H9 (cell line): ENCODE results near the gene SCFD1. TPM values are rescaled to one million over a fixed set of nuclear protein-coding genes. Genes with fewer than 3 reads are reported as not detected.

Experiments used
- DNase-seq: peaks from one replicate; pipeline ENCODE4 v3.0.0-alpha.2; 2017
- H2AFZ ChIP-seq: one replicate; pipeline ENCODE4 v1.6.1; 2013; ENCODE audit warnings: mild to moderate bottlenecking, low read length, control low read depth, moderate library complexity
- H2AK5ac ChIP-seq: 2 replicates; pipeline ENCODE4 v1.6.1; 2013; ENCODE audit warnings: low read length, control low read depth, mixed read lengths; ENCODE audit not compliant: insufficient read length
- H2BK120ac ChIP-seq: one replicate; pipeline ENCODE4 v1.6.1; 2013; ENCODE audit warnings: low read depth, mild to moderate bottlenecking, low read length, control low read depth, inconsistent platforms; ENCODE audit not compliant: poor library complexity, severe bottlenecking
- H2BK12ac ChIP-seq: 2 replicates; pipeline ENCODE4 v1.6.1; 2013; ENCODE audit warnings: low read length, control low read depth, mixed read lengths, low read depth; ENCODE audit not compliant: insufficient read length
- H2BK15ac ChIP-seq: 2 replicates; pipeline ENCODE4 v1.6.1; 2013; ENCODE audit warnings: low read depth, low read length, control low read depth
- H2BK20ac ChIP-seq: one replicate; pipeline ENCODE4 v1.6.1; 2013; ENCODE audit warnings: low read depth, mild to moderate bottlenecking, low read length, control low read depth, inconsistent platforms; ENCODE audit not compliant: poor library complexity, severe bottlenecking
- H2BK5ac ChIP-seq: 2 replicates; pipeline ENCODE4 v1.6.1; 2013; ENCODE audit warnings: low read length, control low read depth, mixed read lengths; ENCODE audit not compliant: insufficient read length
- H3K14ac ChIP-seq: 2 replicates; pipeline ENCODE4 v1.6.1; 2013; ENCODE audit warnings: low read length, control low read depth; ENCODE audit not compliant: insufficient read depth
- H3K18ac ChIP-seq: 2 replicates; pipeline ENCODE4 v1.6.1; 2013; ENCODE audit warnings: low read depth, mild to moderate bottlenecking, mixed read lengths, low read length, control low read depth; ENCODE audit not compliant: insufficient read length
- H3K23ac ChIP-seq: 2 replicates; pipeline ENCODE4 v1.6.1; 2013; ENCODE audit warnings: low read length, control low read depth, mixed read lengths, low read depth; ENCODE audit not compliant: insufficient read length
- H3K23me2 ChIP-seq: 2 replicates; pipeline ENCODE4 v1.6.1; 2013; ENCODE audit warnings: low read depth, mild to moderate bottlenecking, mixed read lengths, low read length, control low read depth; ENCODE audit not compliant: insufficient read length, poor library complexity, severe bottlenecking
- H3K27ac ChIP-seq: 2 replicates; pipeline ENCODE4 v1.5.1; 2013; ENCODE audit warnings: low read length, control low read depth, mixed read lengths, low read depth; ENCODE audit not compliant: insufficient read length
- H3K27me3 ChIP-seq: 2 replicates; pipeline ENCODE4 v1.6.1; 2013; ENCODE audit warnings: low read length, control low read depth, inconsistent platforms; ENCODE audit not compliant: insufficient read depth
- H3K4ac ChIP-seq: 2 replicates; pipeline ENCODE4 v1.6.1; 2013; ENCODE audit warnings: low read depth, mild to moderate bottlenecking, control low read depth, inconsistent platforms, low read length, moderate library complexity
- H3K4me1 ChIP-seq: 2 replicates; pipeline ENCODE4 v1.6.1; 2013; ENCODE audit warnings: low read length, control low read depth, inconsistent platforms; ENCODE audit not compliant: insufficient read depth
- H3K4me2 ChIP-seq: 2 replicates; pipeline ENCODE4 v1.6.1; 2013; ENCODE audit warnings: low read length, control low read depth, mixed read lengths; ENCODE audit not compliant: insufficient read length, insufficient read depth
- H3K56ac ChIP-seq: 2 replicates; pipeline ENCODE4 v1.6.1; 2013; ENCODE audit warnings: low read depth, mild to moderate bottlenecking, mixed read lengths, low read length, control low read depth; ENCODE audit not compliant: insufficient read length
- H3K79me1 ChIP-seq: 2 replicates; pipeline ENCODE4 v1.6.1; 2013; ENCODE audit warnings: low read depth, mild to moderate bottlenecking, moderate library complexity, low read length, control low read depth, inconsistent platforms; ENCODE audit not compliant: insufficient read depth, poor library complexity, severe bottlenecking
- H3K79me2 ChIP-seq: 2 replicates; pipeline ENCODE4 v1.6.1; 2013; ENCODE audit warnings: low read length, control low read depth, inconsistent platforms; ENCODE audit not compliant: insufficient read depth
- H3K9ac ChIP-seq: 2 replicates; pipeline ENCODE4 v1.6.1; 2013; ENCODE audit warnings: low read length, control low read depth, mixed read lengths; ENCODE audit not compliant: insufficient read length; ENCODE audit errors: extremely low read depth
- H3K9me3 ChIP-seq: one replicate; pipeline ENCODE4 v1.6.1; 2013; ENCODE audit warnings: low read depth, low read length, inconsistent platforms; ENCODE audit not compliant: control insufficient read depth
- H3T11ph ChIP-seq: one replicate; pipeline ENCODE4 v1.6.1; 2013; ENCODE audit warnings: mild to moderate bottlenecking, low read length, control low read depth, inconsistent platforms
- H4K20me1 ChIP-seq: one replicate; pipeline ENCODE4 v1.6.1; 2013; ENCODE audit not compliant: control insufficient read depth, insufficient read length, insufficient read depth
- H4K5ac ChIP-seq: 2 replicates; pipeline ENCODE4 v1.6.1; 2013; ENCODE audit warnings: low read depth, mild to moderate bottlenecking, mixed read lengths, low read length, control low read depth; ENCODE audit not compliant: insufficient read length
- H4K8ac ChIP-seq: replicated peaks from 2 replicates; pipeline ENCODE4 v1.6.1; 2013; ENCODE audit warnings: low read length, control low read depth, mixed read lengths, low read depth; ENCODE audit not compliant: insufficient read length
- H4K91ac ChIP-seq: 2 replicates; pipeline ENCODE4 v1.6.1; 2013; ENCODE audit warnings: low read depth, mild to moderate bottlenecking, moderate library complexity, mixed read lengths, low read length, control low read depth; ENCODE audit not compliant: insufficient read length
- H3K27ac Mint-ChIP-seq, 3 experiments: 2 replicates in 2 of 3; 3 replicates in 1 of 3; pipeline ENCODE4 v1.8.0; 2020 to 2021; ENCODE audit warnings: mixed read lengths in 3 of 3, mild to moderate bottlenecking in 1 of 3, moderate library complexity in 1 of 3
- H3K27me3 Mint-ChIP-seq: 2 replicates; pipeline ENCODE4 v1.8.0; 2021; ENCODE audit warnings: low read depth, mild to moderate bottlenecking, moderate library complexity, mixed read lengths
- H3K36me3 Mint-ChIP-seq, 3 experiments: 2 replicates in 2 of 3; 3 replicates in 1 of 3; pipeline ENCODE4 v1.8.0; 2020 to 2021; ENCODE audit warnings: low read depth in 3 of 3, mixed read lengths in 3 of 3; ENCODE audit not compliant: insufficient read depth in 1 of 3
- H3K4me1 Mint-ChIP-seq, 2 experiments: 2 replicates each; pipeline ENCODE4 v1.8.0; 2020; ENCODE audit warnings: mixed read lengths in 2 of 2
- H3K4me3 Mint-ChIP-seq, 2 experiments: 2 replicates in 1 of 2; 3 replicates in 1 of 2; pipeline ENCODE4 v1.8.0; 2020 to 2021; ENCODE audit warnings: mild to moderate bottlenecking in 2 of 2, mixed read lengths in 2 of 2, moderate library complexity in 1 of 2
- H3K9me3 Mint-ChIP-seq, 2 experiments: 2 replicates in 1 of 2; 3 replicates in 1 of 2; pipeline ENCODE4 v1.8.0; 2020; ENCODE audit warnings: mild to moderate bottlenecking in 2 of 2, mixed read lengths in 2 of 2, moderate library complexity in 1 of 2
- CTCF ChIP-seq: fragments of 200-600 bp; sonication (generic); conservative IDR thresholded peaks from 3 replicates; pipeline ENCODE4 v1.8.0; 2021; ENCODE audit warnings: antibody characterized with exemption, mild to moderate bottlenecking
- WGBS: extraction: QIAGEN DNeasy Blood & Tissue Kit; methylation state at CpG from one replicate; pipeline ENCODE4 v1.1.7; 2013; ENCODE audit warnings: missing lambda C conversion rate, low lambda C conversion rate, mixed read lengths; ENCODE audit not compliant: insufficient read length; ENCODE audit errors: extremely low coverage; 5-methylcytosine and 5-hydroxymethylcytosine counted together
- total RNA-seq: library from RNA; stranded (reverse); gene quantifications from 2 replicates; pipeline ENCODE4 v1.2.1, GENCODE V29; 2021

The SCFD1 gene
- total RNA-seq, 1 experiment from 2014 or later: 85.2 TPM

DNA sequence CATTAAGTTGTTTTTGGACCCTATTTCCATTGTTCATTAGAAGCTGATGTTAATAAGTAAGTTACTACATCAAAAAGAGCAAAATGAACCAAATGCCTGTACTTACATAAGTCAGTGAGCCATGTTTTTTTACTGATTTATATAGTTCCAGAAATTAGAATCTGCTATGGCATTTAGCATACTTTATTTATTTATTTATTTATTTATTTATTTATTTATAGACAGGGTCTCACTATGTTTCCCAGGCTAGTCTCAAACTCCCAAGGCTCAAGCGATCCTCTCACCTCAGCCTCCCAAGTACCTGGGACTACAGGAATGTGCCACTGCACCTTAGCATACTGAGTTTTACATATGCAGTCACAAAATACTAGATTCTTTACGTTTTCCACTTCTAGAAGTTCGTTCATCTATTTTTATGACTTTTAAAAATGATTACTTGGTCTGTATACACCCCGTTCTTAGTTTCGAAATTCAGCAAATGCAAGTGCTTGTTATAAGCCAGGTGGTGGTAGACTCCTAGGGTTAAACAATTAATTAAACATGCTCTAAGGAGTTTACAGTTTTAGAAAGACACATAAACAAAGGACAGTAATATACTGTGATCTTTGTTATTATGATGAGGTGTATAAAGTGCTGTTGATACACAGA is 69.8 kb downstream of the SCFD1 start:
- H2AK5ac ChIP-seq: no peak overlapping the region
- no peak for DNase-seq
- H3K4me2 ChIP-seq: peak overlapping the region; percentile 2
- H3K23ac ChIP-seq: no peak overlapping the region
- H2BK120ac ChIP-seq: no peak overlapping the region
- no peak overlapping the region for H3K18ac ChIP-seq
- no peak overlapping the region for H4K8ac ChIP-seq
- Mint-ChIP-seq H3K27me3 (no peaks in the 10 kb centered on the region), H3K4me3 (peak overlapping the region; percentile 4 to 63), H3K36me3 (peaks cover 0 to 6% (median 4%) of the 10 kb centered on the region in 3 experiments; a peak in 3 of 7 replicates), H3K9me3 (no peaks in the 10 kb centered on the region), H3K27ac (peak overlapping the region; percentile 8 to 93 (median 91); a peak in 6 of 7 replicates), H3K4me1 (peaks cover 26% of the 10 kb centered on the region in 2 experiments)
- H3K14ac ChIP-seq: no peak overlapping the region
- H3K9ac ChIP-seq: no peak overlapping the region
- H2BK15ac ChIP-seq: no peak overlapping the region
- no peaks in the 10 kb centered on the region for H3K9me3 ChIP-seq
- H2BK12ac ChIP-seq: no peak overlapping the region
- WGBS: no CpG with 5 or more reads among the region's 5 CpGs
- H3K79me1 ChIP-seq: no peaks in the 10 kb centered on the region
- no peaks in the 10 kb centered on the region for H3K23me2 ChIP-seq
- H2BK5ac ChIP-seq: no peak overlapping the region
- no peak overlapping the region for H2BK20ac ChIP-seq
- H3K79me2 ChIP-seq: no peaks in the 10 kb centered on the region
- H4K5ac ChIP-seq: no peak overlapping the region
- no peaks in the 10 kb centered on the region for H3K27me3 ChIP-seq
- H2AFZ ChIP-seq: no peak overlapping the region
- no peak for TF ChIP-seq CTCF
- H3K4ac ChIP-seq: no peak overlapping the region
- H4K91ac ChIP-seq: no peak overlapping the region
- no peak overlapping the region for H3T11ph ChIP-seq
- H3K4me1 ChIP-seq: no peaks in the 10 kb centered on the region
- H4K20me1 ChIP-seq: no peaks in the 10 kb centered on the region
- H3K27ac ChIP-seq: no peak overlapping the region
- no peak overlapping the region for H3K56ac ChIP-seq
